ENCODE measurements around the gene SPRN.

Gene SPRN

GRCh38 chr10:133461027-133461426, 36.6 kb upstream of the SPRN start:
- H3K4me1 Mint-ChIP-seq (ENCODE audit: low read depth in 2 of 2): peaks cover 3 to 24% of the 10 kb centered on the region in 2 donors
- H3K9me3 Mint-ChIP-seq: no peaks in the 10 kb centered on the region
- ATAC-seq (replicated peaks) (no peak), DNase-seq (no peak)
- H3K4me3 Mint-ChIP-seq: no peak overlapping the region
- H3K27ac Mint-ChIP-seq: peak overlapping the region in 1 of 2 donors; percentile 38
- peaks cover 53% of the 10 kb centered on the region for H3K36me3 Mint-ChIP-seq (ENCODE audit: insufficient read depth)
- no peaks in the 10 kb centered on the region for H3K27me3 Mint-ChIP-seq

GRCh38 chr10:133460208-133460769, 35.9 kb upstream of the SPRN start:
- H3K36me3 Mint-ChIP-seq (ENCODE audit: insufficient read depth): peaks cover 58% of the 10 kb centered on the region
- no peaks in the 10 kb centered on the region for H3K27me3 Mint-ChIP-seq
- peak overlapping the region in 1 of 2 donors; percentile 38 for H3K27ac Mint-ChIP-seq
- peak overlapping the region in 1 of 2 donors; percentile 31 for H3K4me3 Mint-ChIP-seq
- no peak for DNase-seq
- H3K9me3 Mint-ChIP-seq: no peaks in the 10 kb centered on the region
- H3K4me1 Mint-ChIP-seq (ENCODE audit: low read depth in 2 of 2): peaks cover 3 to 29% of the 10 kb centered on the region in 2 donors
- ATAC-seq (replicated peaks): no peak

- no peak for ATAC-seq (replicated peaks)
- no peaks in the 10 kb centered on the region for H3K27me3 Mint-ChIP-seq
- DNase-seq: no peak
- peaks cover 3 to 29% of the 10 kb centered on the region in 2 donors for H3K4me1 Mint-ChIP-seq (ENCODE audit: low read depth in 2 of 2)
- H3K9me3 Mint-ChIP-seq: no peaks in the 10 kb centered on the region
- H3K4me3 Mint-ChIP-seq: peak overlapping the region in 1 of 2 donors; percentile 31
- H3K27ac Mint-ChIP-seq: peak overlapping the region in 1 of 2 donors; percentile 41
- H3K36me3 Mint-ChIP-seq (ENCODE audit: insufficient read depth): peaks cover 62% of the 10 kb centered on the region
Measured at GRCh38 chr10:133459454-133460207, 35.2 kb upstream of the SPRN start.

GRCh38 chr10:133458710-133459453, 34.5 kb upstream of the SPRN start:
- H3K27ac Mint-ChIP-seq: peak overlapping the region in 1 of 2 donors; percentile 41
- ATAC-seq (replicated peaks) (peak; percentile 18), DNase-seq (no peak)
- H3K27me3 Mint-ChIP-seq: no peaks in the 10 kb centered on the region
- peaks cover 59% of the 10 kb centered on the region for H3K36me3 Mint-ChIP-seq (ENCODE audit: insufficient read depth)
- H3K4me1 Mint-ChIP-seq (ENCODE audit: low read depth in 2 of 2): peaks cover 3 to 25% of the 10 kb centered on the region in 2 donors
- H3K4me3 Mint-ChIP-seq: peak overlapping the region in 1 of 2 donors; percentile 65
- no peaks in the 10 kb centered on the region for H3K9me3 Mint-ChIP-seq

DNA sequence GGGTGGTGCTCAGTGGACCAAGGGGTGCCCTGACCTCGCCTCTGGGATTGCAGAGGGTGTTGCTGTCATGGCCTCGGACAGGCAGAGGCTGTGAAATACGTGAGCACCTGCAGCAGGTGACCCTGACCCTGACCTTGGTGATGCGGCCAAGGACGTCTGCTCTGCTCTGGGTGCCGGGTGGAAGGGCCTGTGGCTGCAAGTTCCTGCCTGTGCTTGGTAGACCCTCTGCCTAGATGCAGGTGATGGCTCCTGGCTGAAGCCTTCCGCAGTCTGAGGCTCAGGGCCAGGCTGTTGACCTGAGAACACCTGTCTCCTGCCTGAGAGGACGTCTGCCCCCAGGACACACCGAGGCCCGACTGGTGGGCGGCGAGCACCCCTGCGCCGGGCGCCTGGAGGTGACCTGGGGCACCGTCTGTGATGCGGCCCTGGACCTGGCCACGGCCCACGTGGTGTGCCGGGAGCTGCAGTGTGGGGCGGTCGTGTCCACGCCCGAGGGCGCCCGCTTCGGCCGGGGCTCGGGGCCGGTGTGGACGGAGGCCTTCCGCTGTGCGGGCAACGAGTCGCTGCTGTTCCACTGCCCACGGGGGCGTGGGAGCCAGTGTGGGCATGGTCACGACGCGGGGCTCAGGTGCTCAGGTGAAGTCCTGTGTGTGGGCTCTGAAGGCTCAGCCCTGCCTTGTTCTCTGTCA, 33.7 kb upstream of the SPRN start:
- H3K27me3 Mint-ChIP-seq: no peaks in the 10 kb centered on the region
- no peaks in the 10 kb centered on the region for H3K9me3 Mint-ChIP-seq
- no peak for ATAC-seq (replicated peaks)
- DNase-seq: no peak
- peak overlapping the region in 1 of 2 donors; percentile 41 for H3K27ac Mint-ChIP-seq
- peak overlapping the region in 1 of 2 donors; percentile 65 for H3K4me3 Mint-ChIP-seq
- peaks cover 3 to 29% of the 10 kb centered on the region in 2 donors for H3K4me1 Mint-ChIP-seq (ENCODE audit: low read depth in 2 of 2)
- H3K36me3 Mint-ChIP-seq (ENCODE audit: insufficient read depth): peaks cover 58% of the 10 kb centered on the region

- H3K27ac Mint-ChIP-seq: no peak overlapping the region
- H3K36me3 Mint-ChIP-seq (ENCODE audit: insufficient read depth): peaks cover 58% of the 10 kb centered on the region
- H3K4me1 Mint-ChIP-seq (ENCODE audit: low read depth in 2 of 2): peaks cover 3 to 30% of the 10 kb centered on the region in 2 donors
- no peaks in the 10 kb centered on the region for H3K9me3 Mint-ChIP-seq
- H3K4me3 Mint-ChIP-seq: peak overlapping the region in 1 of 2 donors; percentile 87
- no peaks in the 10 kb centered on the region for H3K27me3 Mint-ChIP-seq
- ATAC-seq (replicated peaks) (no peak), DNase-seq (no peak)
Measured at GRCh38 chr10:133457100-133457841, 32.8 kb upstream of the SPRN start.

- peak overlapping the region in 1 of 2 donors; percentile 88 for H3K27ac Mint-ChIP-seq
- ATAC-seq (replicated peaks) (no peak), DNase-seq (no peak)
- no peaks in the 10 kb centered on the region for H3K9me3 Mint-ChIP-seq
- H3K4me3 Mint-ChIP-seq: peak overlapping the region in 1 of 2 donors; percentile 87
- no peaks in the 10 kb centered on the region for H3K27me3 Mint-ChIP-seq
- peaks cover 52% of the 10 kb centered on the region for H3K36me3 Mint-ChIP-seq (ENCODE audit: insufficient read depth)
- H3K4me1 Mint-ChIP-seq (ENCODE audit: low read depth in 2 of 2): peaks cover 3 to 24% of the 10 kb centered on the region in 2 donors
Measured at GRCh38 chr10:133456041-133456951, 31.9 kb upstream of the SPRN start.

- Mint-ChIP-seq H3K27ac (peak overlapping the region in 1 of 2 donors; percentile 88), H3K9me3 (no peaks in the 10 kb centered on the region), H3K27me3 (no peaks in the 10 kb centered on the region), H3K36me3 (ENCODE audit: insufficient read depth) (peaks cover 46% of the 10 kb centered on the region), H3K4me1 (ENCODE audit: low read depth in 2 of 2) (peaks cover 3 to 23% of the 10 kb centered on the region in 2 donors), H3K4me3 (peak overlapping the region; percentile 45 to 87)
- ATAC-seq (replicated peaks): no peak
- DNase-seq: no peak
Measured at GRCh38 chr10:133455611-133456031, 31.2 kb upstream of the SPRN start.

DNA sequence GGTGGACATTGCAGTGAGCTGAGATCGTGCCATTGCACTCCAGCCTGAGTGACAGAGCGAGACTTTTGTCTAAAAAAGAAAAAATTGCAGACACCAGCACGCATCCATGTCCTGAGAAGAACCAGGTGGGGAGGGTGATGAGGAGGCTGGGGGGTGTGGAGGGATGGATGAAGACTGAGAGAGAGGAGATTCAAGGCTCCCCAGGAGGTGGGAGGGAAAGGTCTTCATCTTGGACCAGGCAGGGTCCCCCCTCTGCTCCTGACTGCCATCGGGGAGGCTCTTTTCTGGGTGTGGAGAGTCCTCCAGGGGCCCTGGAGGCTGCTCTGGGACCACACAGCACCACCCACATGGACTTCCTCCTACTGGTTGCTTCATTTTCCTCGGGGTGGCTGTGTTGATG, 30.8 kb upstream of the SPRN start:
- ATAC-seq (replicated peaks): peak; percentile 12
- Mint-ChIP-seq H3K4me1 (ENCODE audit: low read depth in 2 of 2) (peaks cover 3 to 23% of the 10 kb centered on the region in 2 donors), H3K27ac (peak overlapping the region in 1 of 2 donors; percentile 88), H3K9me3 (no peaks in the 10 kb centered on the region), H3K4me3 (peak overlapping the region; percentile 45 to 87), H3K36me3 (ENCODE audit: insufficient read depth) (peaks cover 43% of the 10 kb centered on the region), H3K27me3 (no peaks in the 10 kb centered on the region)
- no peak for DNase-seq

DNA sequence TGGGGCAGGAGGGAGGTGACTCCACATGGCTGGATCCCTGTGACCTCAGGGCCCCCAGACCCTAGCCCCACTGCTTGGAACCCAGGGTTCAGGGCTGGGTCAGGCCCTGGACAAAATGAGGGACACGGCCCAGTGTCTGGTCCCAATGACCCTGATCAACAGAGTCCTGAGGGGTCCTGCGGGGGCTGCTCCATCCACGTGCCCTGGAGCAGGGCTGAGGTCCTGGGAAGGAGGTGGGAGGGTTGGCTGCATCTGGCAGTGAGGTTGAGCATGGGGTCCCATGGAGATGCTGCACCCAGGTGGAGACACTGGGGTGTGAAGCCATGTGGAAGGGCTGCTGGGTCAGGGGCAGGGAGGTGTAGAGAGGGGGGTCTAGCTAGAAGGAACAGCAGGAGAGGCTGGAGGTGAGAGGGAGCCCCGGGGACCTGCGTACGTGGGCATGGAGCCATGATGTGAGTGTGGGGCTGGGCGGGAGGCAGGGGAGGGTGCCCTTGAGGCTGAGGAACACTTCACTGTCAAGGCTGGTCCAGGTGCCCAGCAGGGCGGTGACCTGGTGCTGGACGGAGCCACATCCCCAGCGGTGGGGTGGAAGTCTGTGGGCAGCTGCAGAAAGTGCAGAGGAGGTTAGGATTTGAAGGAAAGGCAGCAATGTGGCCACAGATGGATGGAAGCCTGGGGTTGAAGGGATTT, 29.9 kb upstream of the SPRN start:
- no peak for DNase-seq
- no peak for ATAC-seq (replicated peaks)
- H3K4me3 Mint-ChIP-seq: peak overlapping the region in 1 of 2 donors; percentile 87
- peaks cover 43% of the 10 kb centered on the region for H3K36me3 Mint-ChIP-seq (ENCODE audit: insufficient read depth)
- H3K27ac Mint-ChIP-seq: peak overlapping the region in 1 of 2 donors; percentile 88
- H3K27me3 Mint-ChIP-seq: no peaks in the 10 kb centered on the region
- H3K4me1 Mint-ChIP-seq (ENCODE audit: low read depth in 2 of 2): peaks cover 3 to 23% of the 10 kb centered on the region in 2 donors
- peaks cover 2 to 4% of the 10 kb centered on the region in 2 donors for H3K9me3 Mint-ChIP-seq

GRCh38 chr10:133453516-133454203, 29.2 kb upstream of the SPRN start, which contains the start of gene SCART1:
Gene SCART1, plus strand, starts transcription at chr10:133453945. Its CDS starts 53 bp downstream, at chr10:133453998.
- H3K4me3 Mint-ChIP-seq: peak within 1 kb of the TSS in 1 of 2 donors; percentile 87

More at GRCh38 chr10:133453516-133454203, 29.2 kb upstream of the SPRN start, which contains the start of gene SCART1:
- Mint-ChIP-seq H3K36me3 (ENCODE audit: insufficient read depth) (peaks cover 37% of the 10 kb centered on the region), H3K4me1 (ENCODE audit: low read depth in 2 of 2) (peaks cover 3 to 21% of the 10 kb centered on the region in 2 donors), H3K9me3 (peaks cover 4 to 7% of the 10 kb centered on the region in 2 donors), H3K27me3 (no peaks in the 10 kb centered on the region), H3K27ac (peak within 1 kb of the TSS in 1 of 2 donors; percentile 88)
- DNase-seq (peak in 2 of 3 experiments; percentile 61 to 62), ATAC-seq (replicated peaks) (peak; percentile 93)
